HL-60 (cell line): Measurements from ENCODE around the gene KCNMA1.

ENCODE experiments used
- DNase-seq, 2 experiments: peaks; one replicate each; pipeline ENCODE4 v3.0.0-alpha.2; 2010 to 2020; ENCODE audit warnings: low read depth in 1 of 2, low spot score in 1 of 2
- H3K27ac ChIP-seq: fragments of 250-450 bp; sonication (Bioruptor Pico); replicated peaks from 2 replicates; pipeline ENCODE4 v1.5.1; 2020; ENCODE audit warnings: mild to moderate bottlenecking, moderate library complexity
- H3K27me3 ChIP-seq: fragments of 250-450 bp; sonication (Bioruptor Pico); 2 replicates; pipeline ENCODE4 v1.5.1; 2021; ENCODE audit warnings: mild to moderate bottlenecking, moderate library complexity; ENCODE audit not compliant: insufficient read depth, poor library complexity, severe bottlenecking
- H3K4me3 ChIP-seq: replicated peaks from 2 replicates; pipeline ENCODE4 v1.5.1; 2011; ENCODE audit warnings: mild to moderate bottlenecking, control low read depth, low read length; ENCODE audit not compliant: insufficient read depth
- GABPA ChIP-seq: IDR thresholded peaks from 2 replicates; pipeline ENCODE4 v1.6.1; 2012; ENCODE audit warnings: low read depth
- POLR2AphosphoS5 ChIP-seq: IDR thresholded peaks from 2 replicates; pipeline ENCODE4 v1.6.1; 2012; ENCODE audit warnings: low read depth
- SPI1 ChIP-seq: IDR thresholded peaks from 2 replicates; pipeline ENCODE4 v1.6.1; 2012; ENCODE audit warnings: low read depth, mild to moderate bottlenecking, borderline replicate concordance
- TF ChIP-seq, protein P1 (sequence below): IDR thresholded peaks from one replicate; pipeline ENCODE4 v1.5.1; 2011; ENCODE audit warnings: low read length, control low read depth, inconsistent platforms; ENCODE audit not compliant: insufficient read depth
- TF ChIP-seq, protein P2 (sequence below): IDR thresholded peaks from 2 replicates; pipeline ENCODE4 v1.6.1; 2012; ENCODE audit warnings: low read depth; ENCODE audit not compliant: insufficient replicate concordance

Gene KCNMA1

DNA sequence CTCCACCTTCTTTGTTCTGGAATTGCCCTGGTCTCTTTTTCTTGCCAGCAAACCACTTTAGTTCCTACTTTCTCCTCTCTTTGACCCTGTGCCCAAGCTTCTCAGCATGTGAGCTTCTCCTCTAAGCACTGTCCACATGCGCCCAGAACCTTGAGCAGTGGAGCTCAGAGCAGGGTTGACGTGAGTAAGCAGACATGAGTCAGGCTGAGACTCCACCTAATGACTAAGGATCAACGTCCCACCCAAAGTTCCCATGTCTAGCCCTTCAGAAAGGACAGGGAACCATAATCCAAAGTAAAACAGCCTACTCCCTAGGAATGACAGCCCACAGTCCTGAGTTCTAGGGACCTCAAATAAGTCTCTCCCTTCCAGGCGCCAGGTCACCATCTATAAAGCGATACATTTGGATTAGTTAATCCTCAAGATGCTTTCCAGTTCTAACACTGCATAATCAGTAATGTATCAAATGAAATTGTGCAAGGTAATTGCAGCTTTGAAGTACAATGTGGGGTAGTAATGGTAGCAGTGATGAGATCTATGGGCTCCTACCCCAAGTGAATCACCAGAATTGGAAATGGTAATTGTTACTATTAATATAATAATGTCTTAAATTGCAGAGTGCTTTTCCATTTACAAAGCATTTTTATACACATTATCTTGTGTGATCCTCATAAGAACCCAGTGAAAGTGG, 44.5 kb downstream of the KCNMA1 start:
- TF ChIP-seq SPI1 (no peak), GABPA (no peak), POLR2AphosphoS5 (no peak)
- TF ChIP-seq, protein P1, sequence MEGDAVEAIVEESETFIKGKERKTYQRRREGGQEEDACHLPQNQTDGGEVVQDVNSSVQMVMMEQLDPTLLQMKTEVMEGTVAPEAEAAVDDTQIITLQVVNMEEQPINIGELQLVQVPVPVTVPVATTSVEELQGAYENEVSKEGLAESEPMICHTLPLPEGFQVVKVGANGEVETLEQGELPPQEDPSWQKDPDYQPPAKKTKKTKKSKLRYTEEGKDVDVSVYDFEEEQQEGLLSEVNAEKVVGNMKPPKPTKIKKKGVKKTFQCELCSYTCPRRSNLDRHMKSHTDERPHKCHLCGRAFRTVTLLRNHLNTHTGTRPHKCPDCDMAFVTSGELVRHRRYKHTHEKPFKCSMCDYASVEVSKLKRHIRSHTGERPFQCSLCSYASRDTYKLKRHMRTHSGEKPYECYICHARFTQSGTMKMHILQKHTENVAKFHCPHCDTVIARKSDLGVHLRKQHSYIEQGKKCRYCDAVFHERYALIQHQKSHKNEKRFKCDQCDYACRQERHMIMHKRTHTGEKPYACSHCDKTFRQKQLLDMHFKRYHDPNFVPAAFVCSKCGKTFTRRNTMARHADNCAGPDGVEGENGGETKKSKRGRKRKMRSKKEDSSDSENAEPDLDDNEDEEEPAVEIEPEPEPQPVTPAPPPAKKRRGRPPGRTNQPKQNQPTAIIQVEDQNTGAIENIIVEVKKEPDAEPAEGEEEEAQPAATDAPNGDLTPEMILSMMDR: no peak
- TF ChIP-seq, protein P2, sequence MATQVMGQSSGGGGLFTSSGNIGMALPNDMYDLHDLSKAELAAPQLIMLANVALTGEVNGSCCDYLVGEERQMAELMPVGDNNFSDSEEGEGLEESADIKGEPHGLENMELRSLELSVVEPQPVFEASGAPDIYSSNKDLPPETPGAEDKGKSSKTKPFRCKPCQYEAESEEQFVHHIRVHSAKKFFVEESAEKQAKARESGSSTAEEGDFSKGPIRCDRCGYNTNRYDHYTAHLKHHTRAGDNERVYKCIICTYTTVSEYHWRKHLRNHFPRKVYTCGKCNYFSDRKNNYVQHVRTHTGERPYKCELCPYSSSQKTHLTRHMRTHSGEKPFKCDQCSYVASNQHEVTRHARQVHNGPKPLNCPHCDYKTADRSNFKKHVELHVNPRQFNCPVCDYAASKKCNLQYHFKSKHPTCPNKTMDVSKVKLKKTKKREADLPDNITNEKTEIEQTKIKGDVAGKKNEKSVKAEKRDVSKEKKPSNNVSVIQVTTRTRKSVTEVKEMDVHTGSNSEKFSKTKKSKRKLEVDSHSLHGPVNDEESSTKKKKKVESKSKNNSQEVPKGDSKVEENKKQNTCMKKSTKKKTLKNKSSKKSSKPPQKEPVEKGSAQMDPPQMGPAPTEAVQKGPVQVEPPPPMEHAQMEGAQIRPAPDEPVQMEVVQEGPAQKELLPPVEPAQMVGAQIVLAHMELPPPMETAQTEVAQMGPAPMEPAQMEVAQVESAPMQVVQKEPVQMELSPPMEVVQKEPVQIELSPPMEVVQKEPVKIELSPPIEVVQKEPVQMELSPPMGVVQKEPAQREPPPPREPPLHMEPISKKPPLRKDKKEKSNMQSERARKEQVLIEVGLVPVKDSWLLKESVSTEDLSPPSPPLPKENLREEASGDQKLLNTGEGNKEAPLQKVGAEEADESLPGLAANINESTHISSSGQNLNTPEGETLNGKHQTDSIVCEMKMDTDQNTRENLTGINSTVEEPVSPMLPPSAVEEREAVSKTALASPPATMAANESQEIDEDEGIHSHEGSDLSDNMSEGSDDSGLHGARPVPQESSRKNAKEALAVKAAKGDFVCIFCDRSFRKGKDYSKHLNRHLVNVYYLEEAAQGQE: no peak
- no peak overlapping the region for H3K4me3 ChIP-seq
- H3K27ac ChIP-seq: no peak overlapping the region
- no peak for DNase-seq
- peaks cover 2% of the 10 kb centered on the region for H3K27me3 ChIP-seq

DNA sequence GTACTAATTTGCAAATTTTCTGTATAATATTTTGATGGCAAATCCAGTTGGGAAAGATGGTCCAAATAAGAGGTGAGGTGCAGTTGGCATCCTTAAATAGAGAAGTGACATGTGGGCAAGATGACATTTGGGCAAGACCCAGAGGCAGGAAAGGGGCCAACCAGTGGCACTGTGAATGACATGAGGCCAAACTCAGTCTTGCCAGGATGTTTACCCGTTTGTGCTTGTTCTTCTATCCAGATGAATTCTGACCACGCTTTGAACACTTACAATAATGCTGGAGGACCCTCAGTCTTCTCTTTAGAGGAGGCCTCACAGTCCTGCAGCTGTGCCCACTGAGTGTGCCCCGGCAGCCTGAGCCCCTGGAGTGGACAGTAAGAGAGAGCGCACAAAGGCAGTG, 45.1 kb downstream of the KCNMA1 start:
- Histone ChIP-seq H3K4me3 (no peak overlapping the region), H3K27ac (no peak overlapping the region), H3K27me3 (peaks cover 2% of the 10 kb centered on the region)
- DNase-seq: no peak
- no peak for TF ChIP-seq POLR2AphosphoS5
- TF ChIP-seq GABPA: no peak
- TF ChIP-seq, protein P1: no peak
- TF ChIP-seq, protein P2: no peak
- no peak for TF ChIP-seq SPI1

DNA sequence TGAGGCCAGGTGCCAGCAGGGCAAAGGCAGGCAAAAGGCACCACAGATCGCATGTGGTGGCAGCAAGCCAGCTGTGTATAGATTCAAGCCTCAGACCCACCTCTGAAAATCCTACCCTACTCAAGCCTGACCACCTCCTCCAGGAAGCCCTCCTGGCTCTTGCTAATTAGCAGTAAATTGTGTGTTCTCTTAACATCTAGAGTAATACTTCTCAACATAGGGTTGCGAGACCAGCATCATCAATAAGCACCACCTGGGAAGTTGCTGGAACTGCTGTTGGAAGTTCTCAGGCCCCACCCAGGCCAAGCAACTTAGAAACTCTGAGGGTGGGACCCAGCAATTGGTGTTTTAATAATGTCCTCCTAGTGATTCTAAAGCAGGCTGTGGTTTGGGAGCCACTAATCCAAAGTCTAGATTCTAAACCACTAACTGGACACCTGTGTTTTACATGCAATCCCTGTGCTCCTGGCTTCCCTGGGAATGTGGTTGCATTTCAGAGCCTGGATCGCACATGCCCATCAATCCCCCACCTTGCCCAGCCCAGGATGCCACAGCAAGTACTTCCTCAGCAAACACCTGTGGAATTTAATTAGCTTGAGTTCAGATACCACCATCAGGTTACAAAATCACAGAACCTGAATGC, 46.2 kb downstream of the KCNMA1 start:
- Histone ChIP-seq H3K27ac (no peak overlapping the region), H3K4me3 (no peak overlapping the region), H3K27me3 (peaks cover 2% of the 10 kb centered on the region)
- TF ChIP-seq, protein P2: no peak
- TF ChIP-seq, protein P1: no peak
- no peak for TF ChIP-seq GABPA
- TF ChIP-seq SPI1: no peak
- no peak for TF ChIP-seq POLR2AphosphoS5
- DNase-seq: no peak
